ENCODE data around the gene LCT.

Gene LCT

GRCh38 chr2:135741043-135741394 is 96.0 kb downstream of the LCT start:
- no peaks in the 10 kb centered on the region for H3K9me3 ChIP-seq (ENCODE audit: control insufficient read depth in 1 of 2, low read length in 2 of 2)
- H3K36me3 ChIP-seq (ENCODE audit: control insufficient read depth in 1 of 2, insufficient read depth in 2 of 2, low read length in 2 of 2): peaks cover 0 to 8% of the 10 kb centered on the region in 2 donors
- peak overlapping the region in 1 of 2 donors; percentile 84 for H3K4me3 ChIP-seq (ENCODE audit: low read depth in 1 of 2, low read length in 2 of 2)
- H3K4me1 ChIP-seq (ENCODE audit: control insufficient read depth in 1 of 2, insufficient read depth in 2 of 2, low read length in 2 of 2): peaks cover 9 to 27% of the 10 kb centered on the region in 2 donors
- H3K27ac ChIP-seq (ENCODE audit: low read length): peak overlapping the region; percentile 99
- H3K27me3 ChIP-seq (ENCODE audit: low read depth, low read length): no peaks in the 10 kb centered on the region

GRCh38 chr2:135740206-135740605 is 96.8 kb downstream of the LCT start:
- H3K9me3 ChIP-seq (ENCODE audit: control insufficient read depth in 1 of 2, low read length in 2 of 2): no peaks in the 10 kb centered on the region
- H3K27ac ChIP-seq (ENCODE audit: low read length): no peak overlapping the region
- peaks cover 9 to 21% of the 10 kb centered on the region in 2 donors for H3K4me1 ChIP-seq (ENCODE audit: control insufficient read depth in 1 of 2, insufficient read depth in 2 of 2, low read length in 2 of 2)
- peaks cover 0 to 8% of the 10 kb centered on the region in 2 donors for H3K36me3 ChIP-seq (ENCODE audit: control insufficient read depth in 1 of 2, insufficient read depth in 2 of 2, low read length in 2 of 2)
- H3K27me3 ChIP-seq (ENCODE audit: low read depth, low read length): no peaks in the 10 kb centered on the region
- no peak overlapping the region for H3K4me3 ChIP-seq (ENCODE audit: low read depth in 1 of 2, low read length in 2 of 2)
